IMR-90 (cell line): ENCODE results near the gene DGKH. TPM values are rescaled to one million over a fixed set of nuclear protein-coding genes. Genes with fewer than 3 reads are reported as not detected.

Experiments
- ATAC-seq: fragments of 200-7000 bp; cut with Tn5 transposase; 2 replicates; pipeline ENCODE4 v1.9.1; 2020; ENCODE audit warnings: low read depth, mild to moderate bottlenecking, moderate library complexity
- BruUV-seq: library from RNA; stranded (reverse); fragments of 400-500 nt; replicated peaks from 2 replicates; lab custom pipeline; 2021; lab: Mats Ljungman, UMichigan
- CTCF ChIA-PET: fragments of 300-600 bp; formaldehyde crosslinking; extraction: SDS; loops from one replicate; lab custom pipeline; 2021; ENCODE audit warnings: antibody characterized with exemption; lab: Yijun Ruan, JAX
- POLR2A ChIA-PET: fragments of 300-600 bp; sonication (Branson Sonifier 250); formaldehyde crosslinking; loops from one replicate; lab custom pipeline; 2022; ENCODE audit warnings: antibody characterized with exemption; ENCODE audit not compliant: unreplicated experiment; lab: Charles Lee
- DNase-seq: peaks from one replicate; pipeline ENCODE4 v3.0.0; 2013
- H2AFZ ChIP-seq: replicated peaks from 2 replicates; pipeline ENCODE3; 2013; ENCODE audit warnings: low read length, mild to moderate bottlenecking; ENCODE audit not compliant: poor library complexity
- H2AK5ac ChIP-seq: 2 replicates; pipeline ENCODE4 v1.6.1; 2013; ENCODE audit warnings: low read depth, low read length, inconsistent platforms
- H2AK9ac ChIP-seq: replicated peaks from 2 replicates; pipeline ENCODE3; 2013; ENCODE audit warnings: mild to moderate bottlenecking, low read depth, low read length, moderate library complexity; ENCODE audit not compliant: poor library complexity
- H2BK120ac ChIP-seq: 2 replicates; pipeline ENCODE4 v1.6.1; 2013; ENCODE audit warnings: low read depth, low read length, inconsistent platforms
- H2BK15ac ChIP-seq: 3 replicates; pipeline ENCODE4 v1.6.1; 2013; ENCODE audit warnings: low read depth, low read length, inconsistent platforms
- H2BK20ac ChIP-seq: 2 replicates; pipeline ENCODE4 v1.6.1; 2013; ENCODE audit warnings: low read depth, mild to moderate bottlenecking, inconsistent platforms, low read length, moderate library complexity
- H2BK5ac ChIP-seq: 2 replicates; pipeline ENCODE4 v1.6.1; 2013; ENCODE audit warnings: mild to moderate bottlenecking, low read depth, low read length, inconsistent platforms; ENCODE audit not compliant: poor library complexity, severe bottlenecking
- H3K14ac ChIP-seq: replicated peaks from 2 replicates; pipeline ENCODE4 v1.6.1; 2013; ENCODE audit warnings: low read depth, low read length, inconsistent platforms
- H3K18ac ChIP-seq: 2 replicates; pipeline ENCODE4 v1.6.1; 2013; ENCODE audit warnings: low read depth, low read length, control low read depth
- H3K23ac ChIP-seq: 2 replicates; pipeline ENCODE4 v1.6.1; 2013; ENCODE audit warnings: low read depth, low read length, inconsistent platforms
- H3K27ac ChIP-seq: 2 replicates; pipeline ENCODE4 v1.5.1; 2013; ENCODE audit warnings: mild to moderate bottlenecking, control low read depth, low read length; ENCODE audit not compliant: insufficient read depth
- H3K27me3 ChIP-seq: 2 replicates; pipeline ENCODE4 v1.6.1; 2013; ENCODE audit warnings: low read length; ENCODE audit not compliant: control insufficient read depth, insufficient read depth
- H3K36me3 ChIP-seq: 2 replicates; pipeline ENCODE4 v1.6.1; 2013; ENCODE audit warnings: low read length, mixed read lengths; ENCODE audit not compliant: control insufficient read depth, insufficient read depth
- H3K4ac ChIP-seq: 2 replicates; pipeline ENCODE4 v1.6.1; 2013; ENCODE audit warnings: low read depth, low read length, inconsistent platforms
- H3K4me1 ChIP-seq: 2 replicates; pipeline ENCODE4 v1.6.1; 2013; ENCODE audit warnings: low read length, mixed read lengths; ENCODE audit not compliant: control insufficient read depth, insufficient read depth
- H3K4me2 ChIP-seq: 2 replicates; pipeline ENCODE4 v1.6.1; 2013; ENCODE audit warnings: low read depth, mild to moderate bottlenecking, control low read depth, low read length, moderate library complexity
- H3K4me3 ChIP-seq: 2 replicates; pipeline ENCODE4 v1.5.1; 2013; ENCODE audit warnings: low read depth, mild to moderate bottlenecking, control low read depth, low read length, moderate library complexity; ENCODE audit not compliant: insufficient read depth
- H3K56ac ChIP-seq: 2 replicates; pipeline ENCODE4 v1.6.1; 2013; ENCODE audit warnings: low read length, inconsistent platforms; ENCODE audit not compliant: insufficient read depth; ENCODE audit errors: extremely low read depth
- H3K79me1 ChIP-seq, 2 experiments: 2 replicates each; pipeline ENCODE4 v1.6.1; 2013; ENCODE audit warnings: low read length in 2 of 2, inconsistent platforms in 1 of 2, low read depth in 1 of 2
- H3K9ac ChIP-seq: 2 replicates; pipeline ENCODE4 v1.6.1; 2013; ENCODE audit warnings: low read depth, low read length, control low read depth
- H3K9me1 ChIP-seq: 2 replicates; pipeline ENCODE4 v1.6.1; 2013; ENCODE audit warnings: low read length, inconsistent platforms; ENCODE audit not compliant: insufficient read depth
- H3K9me3 ChIP-seq: 2 replicates; pipeline ENCODE4 v1.6.1; 2013; ENCODE audit warnings: low read length; ENCODE audit not compliant: control insufficient read depth, insufficient read depth
- H4K20me1 ChIP-seq: 2 replicates; pipeline ENCODE4 v1.6.1; 2013; ENCODE audit warnings: low read length, inconsistent platforms; ENCODE audit not compliant: insufficient read depth
- H4K5ac ChIP-seq: 2 replicates; pipeline ENCODE4 v1.6.1; 2013; ENCODE audit warnings: mild to moderate bottlenecking, low read depth, low read length, control low read depth
- H4K8ac ChIP-seq, 2 experiments: 2 replicates each; pipeline ENCODE4 v1.6.1; 2013; ENCODE audit warnings: low read depth in 2 of 2, low read length in 2 of 2, control low read depth in 1 of 2, inconsistent platforms in 1 of 2
- H4K91ac ChIP-seq: 2 replicates; pipeline ENCODE4 v1.6.1; 2013; ENCODE audit warnings: low read depth, low read length, inconsistent platforms; ENCODE audit not compliant: insufficient read depth
- BHLHE40 ChIP-seq: fragments of 150-350 bp; IDR thresholded peaks from 2 replicates; pipeline ENCODE4 v1.6.1; 2016; ENCODE audit warnings: mild to moderate bottlenecking, low read depth, low read length
- CEBPB ChIP-seq: IDR thresholded peaks from 2 replicates; pipeline ENCODE4 v1.6.1; 2012; ENCODE audit warnings: low read depth, low read length, improper control_type of control experiment
- FOS ChIP-seq: fragments of 150-350 bp; IDR thresholded peaks from 2 replicates; pipeline ENCODE4 v1.6.1; 2016; ENCODE audit warnings: low read depth, low read length
- MAFK ChIP-seq: IDR thresholded peaks from 2 replicates; pipeline ENCODE4 v1.6.1; 2012; ENCODE audit warnings: low read depth, low read length, improper control_type of control experiment
- NFE2L2 ChIP-seq: fragments of 150-350 bp; IDR thresholded peaks from 2 replicates; pipeline ENCODE4 v1.6.1; 2016; ENCODE audit warnings: low read depth, mild to moderate bottlenecking, low read length
- RFX5 ChIP-seq: IDR thresholded peaks from 2 replicates; pipeline ENCODE4 v1.8.0; 2012; ENCODE audit warnings: low read depth, mild to moderate bottlenecking, low read length, moderate library complexity
- SMC3 ChIP-seq: fragments of 150-350 bp; IDR thresholded peaks from 2 replicates; pipeline ENCODE4 v1.6.1; 2016; ENCODE audit warnings: low read depth, mild to moderate bottlenecking, antibody characterized with exemption, low read length, moderate library complexity
- WGBS, 2 experiments: methylation state at CpG; one replicate each; pipeline versions ENCODE4 v1.1.5 to v1.1.7; 2013; ENCODE audit warnings: missing lambda C conversion rate in 2 of 2; ENCODE audit not compliant: insufficient read length in 1 of 2; ENCODE audit errors: extremely low coverage in 2 of 2; 5-methylcytosine and 5-hydroxymethylcytosine counted together
- dilution Hi-C: fragments of 300-500 bp; cut with HindIII; formaldehyde crosslinking; loops from one replicate; pipeline ENCODE4 v1.14.3; 2018; ENCODE audit warnings: low sequenced_read_pairs; ENCODE audit not compliant: unreplicated experiment
- in situ Hi-C: fragments of 300-500 bp; cut with MboI; formaldehyde crosslinking; loops from 3 replicates; pipeline ENCODE4 v1.14.3; 2019; ENCODE audit warnings: low sequenced_read_pairs, inconsistent platforms, mixed read lengths
- intact Hi-C: fragments of 100-400 bp; cut with micrococcal nuclease; formaldehyde crosslinking; loops from 2 replicates; pipeline ENCODE4 v1.10.0; 2022
- polyA plus RNA-seq, 3 experiments: library from polyadenylated mRNA; depleted of rRNA; stranded (reverse); fragments of >200 nt; gene quantifications; 2 replicates each; pipeline ENCODE4 v1.2.3, GENCODE V29; 2012; ENCODE audit warnings: low replicate concordance in 1 of 3
- total RNA-seq: library from RNA; depleted of rRNA; stranded (reverse); fragments of >200 nt; gene quantifications from 2 replicates; pipeline ENCODE4 v1.2.3, GENCODE V29; 2012
- TF ChIP-seq, protein P1 (sequence below): conservative IDR thresholded peaks from 2 replicates; pipeline ENCODE4 v1.5.1; 2012; ENCODE audit warnings: mild to moderate bottlenecking, low read depth, low read length, improper control_type of control experiment
- TF ChIP-seq, protein P2 (sequence below): fragments of 150-350 bp; IDR thresholded peaks from 2 replicates; pipeline ENCODE4 v1.6.1; 2017; ENCODE audit warnings: mild to moderate bottlenecking, antibody characterized with exemption, low read length, low read depth

DGKH gene
- total and polyA plus RNA-seq, 2 of the 4 experiments (the other 2 are of a cell fraction), result 2.0 to 13.4 TPM

DNA sequence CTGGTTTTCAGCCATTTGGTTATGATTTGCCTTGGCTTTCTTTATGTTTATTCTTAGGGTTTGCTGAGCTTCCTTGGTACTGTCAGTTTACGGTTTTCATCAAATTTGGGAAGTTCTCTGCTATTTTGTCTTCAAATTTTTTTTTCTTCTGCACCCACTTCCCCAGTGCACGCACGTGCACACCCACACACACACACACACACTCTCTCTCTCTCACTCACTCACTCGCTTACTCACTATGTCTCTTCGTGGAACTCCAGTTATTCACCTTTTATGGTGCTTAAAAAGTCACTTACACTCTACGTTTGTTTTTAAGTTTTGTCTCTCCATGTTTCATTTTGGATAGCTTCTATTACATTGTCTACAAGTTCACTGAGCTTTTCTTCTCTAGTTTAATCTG is 230.6 kb downstream of the DGKH start:
- Histone ChIP-seq H3K9me1 (peaks cover 7% of the 10 kb centered on the region), H3K9me3 (no peaks in the 10 kb centered on the region), H3K18ac (no peak overlapping the region), H3K4me2 (no peak overlapping the region), H3K79me1 (peaks cover 22 to 59% of the 10 kb centered on the region in 2 experiments), H4K20me1 (peaks cover 8% of the 10 kb centered on the region; the same call in 1 of the 2 replicates), H4K8ac (no peak overlapping the region), H2BK15ac (no peak overlapping the region), H3K14ac (no peak overlapping the region), H3K4me1 (peaks cover 3% of the 10 kb centered on the region; the same call in 1 of the 2 replicates), H3K36me3 (no peaks in the 10 kb centered on the region), H3K56ac (no peak overlapping the region), H2AFZ (no peak overlapping the region), H4K5ac (no peak overlapping the region), H3K23ac (no peak overlapping the region), H3K9ac (no peak overlapping the region), H3K4ac (no peak overlapping the region), H2BK120ac (no peak overlapping the region), H3K27ac (no peak overlapping the region), H2AK9ac (no peak overlapping the region), H2AK5ac (no peak overlapping the region), H3K4me3 (no peak overlapping the region), H2BK5ac (no peak overlapping the region), H2BK20ac (no peak overlapping the region), H3K27me3 (no peaks in the 10 kb centered on the region), H4K91ac (no peak overlapping the region)
- WGBS, 2 experiments, result 87% methylated on average over 3 of the region's 6 CpGs; no CpG with 5 or more reads in 1 of the 2 experiments
- intact Hi-C loops, result no loop called here
- ATAC-seq, result no peak
- ChIA-PET POLR2A (no interaction called here), CTCF (no interaction called here)
- in situ Hi-C loops, result no loop called here
- TF ChIP-seq, protein P1, sequence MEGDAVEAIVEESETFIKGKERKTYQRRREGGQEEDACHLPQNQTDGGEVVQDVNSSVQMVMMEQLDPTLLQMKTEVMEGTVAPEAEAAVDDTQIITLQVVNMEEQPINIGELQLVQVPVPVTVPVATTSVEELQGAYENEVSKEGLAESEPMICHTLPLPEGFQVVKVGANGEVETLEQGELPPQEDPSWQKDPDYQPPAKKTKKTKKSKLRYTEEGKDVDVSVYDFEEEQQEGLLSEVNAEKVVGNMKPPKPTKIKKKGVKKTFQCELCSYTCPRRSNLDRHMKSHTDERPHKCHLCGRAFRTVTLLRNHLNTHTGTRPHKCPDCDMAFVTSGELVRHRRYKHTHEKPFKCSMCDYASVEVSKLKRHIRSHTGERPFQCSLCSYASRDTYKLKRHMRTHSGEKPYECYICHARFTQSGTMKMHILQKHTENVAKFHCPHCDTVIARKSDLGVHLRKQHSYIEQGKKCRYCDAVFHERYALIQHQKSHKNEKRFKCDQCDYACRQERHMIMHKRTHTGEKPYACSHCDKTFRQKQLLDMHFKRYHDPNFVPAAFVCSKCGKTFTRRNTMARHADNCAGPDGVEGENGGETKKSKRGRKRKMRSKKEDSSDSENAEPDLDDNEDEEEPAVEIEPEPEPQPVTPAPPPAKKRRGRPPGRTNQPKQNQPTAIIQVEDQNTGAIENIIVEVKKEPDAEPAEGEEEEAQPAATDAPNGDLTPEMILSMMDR, result no peak
- TF ChIP-seq SMC3, result no peak
- 0 out of 2 replicates have a peak, but pooled peaks have one; percentile 31 for TF ChIP-seq BHLHE40
- TF ChIP-seq CEBPB, result no peak
- TF ChIP-seq FOS, result no peak
- TF ChIP-seq MAFK, result no peak
- no peak for TF ChIP-seq RFX5
- TF ChIP-seq, protein P2, sequence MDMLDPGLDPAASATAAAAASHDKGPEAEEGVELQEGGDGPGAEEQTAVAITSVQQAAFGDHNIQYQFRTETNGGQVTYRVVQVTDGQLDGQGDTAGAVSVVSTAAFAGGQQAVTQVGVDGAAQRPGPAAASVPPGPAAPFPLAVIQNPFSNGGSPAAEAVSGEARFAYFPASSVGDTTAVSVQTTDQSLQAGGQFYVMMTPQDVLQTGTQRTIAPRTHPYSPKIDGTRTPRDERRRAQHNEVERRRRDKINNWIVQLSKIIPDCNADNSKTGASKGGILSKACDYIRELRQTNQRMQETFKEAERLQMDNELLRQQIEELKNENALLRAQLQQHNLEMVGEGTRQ, result no peak
- TF ChIP-seq NFE2L2, result no peak
- no peak for DNase-seq
- dilution Hi-C loops, result no loop called here
- no TSS peak for BruUV-seq
